Activated T-helper 1 cell treated with anti-CD3 and anti-CD28 coated beads, Interleukin-2, amount 50 U/mL, for 16 hours (primary cell): ENCODE data around the gene FMN2.

Experiments
- DNase-seq, 2 donors: peaks; one replicate each; pipeline ENCODE4 v3.0.0-alpha.2; 2020; ENCODE audit warnings: low read depth in 1 of 2, low spot score in 1 of 2

FMN2 gene

DNA sequence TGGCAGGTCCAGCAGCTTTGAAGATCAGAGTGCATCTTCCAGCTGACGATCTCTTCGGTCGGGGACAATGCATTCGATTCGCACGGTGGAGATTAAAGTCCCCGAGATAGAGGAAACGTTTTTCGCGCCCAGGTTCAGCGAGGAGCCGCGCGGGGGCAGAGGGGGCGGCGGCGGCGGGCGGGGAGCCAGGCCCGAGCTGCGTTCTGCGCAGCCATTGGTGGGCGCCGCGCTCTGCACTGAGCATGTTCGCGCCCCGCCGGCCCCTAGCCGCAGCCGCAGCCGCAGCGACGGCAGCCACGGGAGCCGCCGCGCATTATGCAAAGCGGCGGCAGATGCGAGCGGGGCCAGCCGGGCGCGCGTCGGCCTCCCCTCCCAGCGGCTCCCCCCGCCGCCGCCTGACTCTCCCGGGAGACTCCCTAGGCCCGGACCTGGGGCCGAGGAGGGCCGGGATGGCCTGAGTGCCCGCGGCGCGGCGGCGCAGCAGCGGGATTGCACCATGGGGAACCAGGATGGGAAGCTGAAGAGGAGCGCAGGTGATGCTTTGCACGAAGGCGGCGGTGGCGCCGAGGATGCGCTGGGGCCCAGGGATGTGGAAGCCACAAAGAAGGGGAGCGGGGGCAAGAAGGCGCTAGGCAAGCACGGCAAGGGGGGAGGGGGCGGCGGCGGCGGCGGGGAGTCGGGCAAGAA is at the start of gene FMN2:
FMN2 (plus strand) TSS at position 270 of the 687 bp plus-strand sequence; CDS start at position 497, 227 bp downstream.
- no peak for DNase-seq

DNA sequence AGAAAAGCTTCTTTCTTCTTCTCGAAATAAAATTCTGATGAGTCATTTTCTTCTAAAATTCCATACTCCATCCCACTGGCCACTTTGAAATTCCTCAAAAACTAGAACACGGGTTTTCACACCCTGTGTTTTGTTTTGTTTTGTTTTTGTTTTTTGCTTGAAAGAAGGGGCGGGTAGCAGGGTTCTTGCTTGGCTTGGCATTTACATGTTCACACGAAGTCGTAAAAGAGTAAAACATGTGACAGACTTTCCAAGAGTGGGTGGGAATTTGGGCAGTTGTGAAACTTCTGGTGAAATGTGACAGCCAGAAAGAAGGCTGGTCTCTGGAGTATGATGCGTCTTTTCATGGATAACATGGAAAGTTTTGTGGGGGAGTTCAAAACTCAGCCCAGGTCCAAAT is 47.1 kb upstream of the FMN2 start:
- DNase-seq, result no peak

DNA sequence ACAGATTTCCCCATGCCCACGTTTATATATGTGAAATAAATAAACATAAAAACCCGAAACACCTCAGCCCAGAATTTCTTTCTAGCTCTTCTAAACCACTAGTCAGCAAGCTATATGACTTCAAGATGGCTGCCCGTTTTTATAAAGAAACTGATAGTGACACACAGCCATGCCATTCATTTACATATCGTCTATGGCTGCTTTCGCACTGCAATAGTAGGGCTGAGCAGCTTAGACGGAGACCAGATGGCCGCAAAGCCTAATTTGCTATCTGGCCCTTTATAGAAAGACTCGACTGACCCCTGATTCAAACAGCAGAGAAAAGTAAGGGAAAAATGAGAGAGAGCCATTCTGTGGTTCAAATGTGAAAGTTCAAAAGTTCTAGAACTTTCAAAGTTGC is 45.7 kb upstream of the FMN2 start:
- no peak for DNase-seq

DNA sequence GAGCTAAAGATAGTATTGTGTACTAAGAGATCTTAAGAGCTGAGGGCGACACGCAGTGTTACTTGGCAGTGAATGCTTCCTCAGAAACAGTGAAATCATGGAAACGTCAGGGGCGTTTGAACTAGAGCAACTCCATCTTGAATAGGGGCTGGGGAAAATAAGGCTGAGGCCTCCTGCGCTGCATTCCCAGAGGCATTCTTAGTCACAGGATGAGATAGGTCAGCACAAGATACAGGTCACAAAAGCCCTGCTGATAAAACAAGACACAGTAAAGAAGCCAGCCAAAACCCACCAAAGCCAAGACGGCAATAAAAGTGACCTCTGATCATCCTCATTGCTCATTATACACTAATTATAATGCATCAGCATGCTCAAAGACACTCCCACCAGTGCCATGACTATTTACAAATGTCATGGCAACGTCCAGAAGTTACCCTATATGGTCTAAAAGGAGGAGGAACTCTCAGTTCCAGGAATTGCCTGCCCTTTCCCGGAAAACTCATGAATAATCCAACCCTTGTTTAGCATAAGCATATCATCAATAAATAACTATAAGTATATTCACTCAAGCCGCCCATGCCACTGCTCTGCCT is 37.5 kb upstream of the FMN2 start:
- DNase-seq, result no peak

DNA sequence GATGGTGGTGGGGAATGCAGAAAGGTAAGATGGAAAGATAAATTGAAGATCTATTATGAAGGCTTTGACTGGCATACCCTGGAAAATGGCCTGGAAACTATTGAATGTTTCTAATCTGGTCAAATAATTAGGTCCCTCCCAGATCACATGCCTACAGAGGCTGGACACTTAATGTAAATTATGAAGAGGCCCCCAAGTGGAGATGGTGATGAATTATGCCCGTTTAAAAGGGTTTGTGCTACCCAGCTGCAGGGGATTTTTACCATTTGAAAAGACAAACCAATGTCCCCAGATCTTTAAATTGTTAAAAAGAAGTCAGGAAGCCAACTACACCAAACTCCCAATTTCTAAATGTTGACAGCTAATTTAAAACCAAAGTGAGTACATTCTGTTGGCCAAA is 35.7 kb upstream of the FMN2 start:
- no peak for DNase-seq

DNA sequence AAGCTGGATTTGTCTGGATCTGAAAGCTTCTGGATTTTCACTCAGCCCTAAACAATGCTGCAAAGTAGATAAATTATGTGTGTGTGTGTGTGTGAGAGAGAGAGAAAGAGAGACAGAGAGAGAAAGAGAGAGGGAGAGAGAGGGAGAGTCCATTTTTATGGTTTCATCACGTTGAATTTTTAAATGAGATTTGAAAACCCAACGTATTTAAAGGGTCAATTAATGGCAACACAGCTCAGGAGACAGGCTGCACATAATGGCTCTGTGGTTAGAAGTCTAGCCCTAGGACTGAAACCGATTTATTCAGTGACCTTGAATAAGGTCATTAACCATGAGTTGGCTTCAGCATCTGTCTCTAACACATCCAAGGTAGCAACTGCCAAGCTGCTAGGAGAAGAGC is 35.3 kb upstream of the FMN2 start:
- no peak for DNase-seq

DNA sequence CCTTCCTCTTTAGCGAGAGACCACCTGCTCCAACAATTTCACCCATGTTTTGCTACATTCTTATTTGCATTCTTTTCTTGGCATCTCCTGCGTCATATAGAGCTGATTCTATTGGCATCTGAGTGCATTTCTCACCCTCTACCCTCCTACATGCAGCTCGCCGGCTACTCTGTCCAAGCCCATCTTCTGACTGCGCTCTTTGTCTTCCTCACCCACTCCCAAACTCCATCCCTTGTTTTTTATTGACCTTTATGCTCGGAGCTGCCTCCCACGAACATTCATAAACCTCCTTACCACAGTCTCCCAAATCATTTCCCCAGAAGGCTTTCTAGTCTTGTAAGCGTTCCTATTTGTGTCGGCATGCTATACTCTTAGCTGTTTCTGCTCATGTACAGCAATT is 33.6 kb upstream of the FMN2 start:
- no peak for DNase-seq

DNA sequence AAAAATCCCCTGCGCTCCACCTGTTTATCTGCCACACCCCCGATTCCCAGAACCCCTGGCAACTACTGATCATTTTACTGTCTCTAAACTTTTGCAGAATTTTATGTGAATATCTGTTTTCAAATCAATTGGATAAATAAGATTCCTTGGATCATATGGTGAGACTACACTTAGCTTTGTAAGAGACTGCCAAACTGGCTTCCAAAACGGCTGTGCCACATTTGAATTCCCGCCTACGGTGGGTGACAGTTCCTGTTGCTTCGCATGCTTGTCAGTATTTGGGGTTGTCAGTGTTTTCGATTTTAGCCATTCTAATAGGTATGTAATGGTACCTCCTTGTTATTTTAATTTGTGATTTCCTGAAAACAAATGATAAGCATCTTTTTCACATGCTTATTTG is 22.7 kb upstream of the FMN2 start:
- no peak for DNase-seq

DNA sequence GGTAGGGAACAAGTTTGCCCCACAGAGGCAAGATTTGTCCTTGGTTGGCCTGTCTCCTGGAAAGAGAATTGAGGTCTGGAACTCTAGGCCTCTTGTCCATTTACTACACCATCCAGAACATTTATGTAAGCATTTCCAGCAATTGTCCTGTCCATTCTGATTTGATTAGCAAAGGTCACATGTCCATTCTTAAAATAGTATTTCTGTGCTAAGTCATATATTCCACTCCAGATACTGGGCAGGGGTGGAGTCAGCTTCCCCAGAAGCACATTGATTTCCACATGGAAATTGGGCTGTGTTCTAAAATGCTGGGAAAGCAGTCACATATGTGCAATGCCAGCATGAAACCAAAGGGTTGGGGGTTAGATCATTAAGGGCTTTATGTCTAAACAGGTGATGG is 21.5 kb upstream of the FMN2 start:
- no peak for DNase-seq

DNA sequence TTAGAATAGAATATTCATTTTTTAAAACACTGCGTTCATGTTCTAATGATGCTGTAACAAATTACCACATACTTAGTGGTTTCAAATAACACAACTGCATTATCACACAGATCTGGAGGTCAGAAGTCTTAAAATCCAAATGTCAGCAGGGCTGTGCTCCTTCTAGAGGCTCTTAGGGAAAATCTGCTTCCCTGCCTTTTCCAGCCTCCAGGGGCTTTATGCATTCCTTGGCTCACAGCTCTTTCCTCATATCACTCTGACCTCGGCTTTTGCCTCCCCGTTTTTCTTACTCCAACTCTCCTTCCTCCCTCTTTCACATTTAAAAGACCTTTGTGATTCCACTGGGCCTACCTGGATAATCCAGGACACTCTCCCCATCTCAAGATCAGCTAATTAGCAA is 18.6 kb upstream of the FMN2 start:
- no peak for DNase-seq

DNA sequence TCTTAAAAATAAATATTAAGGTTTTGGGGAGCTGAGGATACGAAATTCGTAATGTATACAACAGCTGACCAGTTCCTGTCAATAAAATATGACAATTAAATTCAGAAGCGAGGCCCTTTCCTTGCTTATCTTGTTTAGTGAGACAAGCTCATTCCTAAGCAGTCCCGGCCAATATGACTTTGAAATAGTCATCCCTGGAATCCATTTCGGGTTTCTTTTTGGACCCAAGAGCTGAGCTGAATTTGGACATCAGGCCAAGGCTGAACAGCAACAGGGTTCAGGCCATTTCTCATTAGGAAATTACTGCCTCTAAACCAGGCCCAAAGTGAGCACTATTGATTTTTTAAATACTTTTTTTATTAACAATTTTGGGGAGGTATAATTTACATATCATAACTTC is 17.3 kb upstream of the FMN2 start:
- DNase-seq, result no peak

DNA sequence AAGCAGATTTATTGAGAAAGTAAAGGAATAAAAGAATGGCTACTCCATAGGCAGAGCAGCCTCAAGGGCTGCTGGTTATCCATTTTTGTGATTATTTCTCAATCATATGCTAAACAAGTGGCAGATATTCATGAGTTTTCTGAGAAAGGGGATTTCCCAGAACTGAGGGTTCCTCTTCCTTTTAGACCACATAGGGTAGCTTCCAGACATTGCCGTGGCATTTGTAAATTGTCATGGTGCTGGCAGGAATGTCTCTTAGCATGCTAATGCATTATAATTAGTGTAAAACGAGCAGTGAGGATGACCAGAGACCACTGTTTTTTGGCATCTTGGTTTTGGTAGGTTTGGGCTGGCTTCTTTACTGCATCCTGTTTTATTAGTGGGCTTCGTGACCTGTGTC is 16.8 kb upstream of the FMN2 start:
- DNase-seq, result no peak

DNA sequence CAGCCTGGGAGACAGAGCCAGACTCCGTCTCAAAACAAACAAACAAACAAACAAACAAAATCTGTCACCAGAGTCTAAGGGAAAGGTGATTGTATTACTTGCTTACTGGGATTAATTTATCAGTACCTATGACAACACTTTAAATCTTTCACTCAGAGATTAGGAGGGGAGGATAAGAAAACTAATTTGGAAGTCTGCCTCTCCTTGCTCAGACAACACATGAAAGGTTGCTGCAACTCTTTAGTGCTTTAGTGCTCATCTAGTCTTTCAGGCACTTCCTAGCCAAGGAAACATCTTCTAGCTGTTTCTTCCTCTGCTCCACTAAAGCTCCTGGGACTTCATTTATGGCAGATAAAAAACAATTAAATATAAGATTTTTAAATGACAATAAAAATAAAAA is 7.3 kb upstream of the FMN2 start:
- DNase-seq, result no peak

DNA sequence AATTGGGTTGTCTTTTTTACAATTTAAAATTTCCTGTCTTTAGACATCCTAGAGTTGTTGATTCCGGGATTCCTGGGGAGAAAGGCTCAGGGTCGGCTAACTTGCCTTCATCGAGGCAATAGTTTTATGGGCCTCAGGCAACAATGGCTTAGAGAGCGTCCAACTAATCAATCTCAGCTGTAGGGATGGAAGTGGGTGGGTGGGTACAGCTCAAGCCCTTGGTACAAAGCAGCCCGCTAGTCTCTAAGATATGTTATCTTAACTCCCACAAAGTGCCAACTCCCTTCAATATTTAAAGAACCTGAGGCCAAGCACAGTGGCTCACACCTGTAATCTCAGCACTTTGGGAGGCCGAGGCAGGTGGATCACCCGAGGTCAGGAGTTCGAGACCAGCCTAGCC is 6.9 kb upstream of the FMN2 start:
- DNase-seq, result no peak

DNA sequence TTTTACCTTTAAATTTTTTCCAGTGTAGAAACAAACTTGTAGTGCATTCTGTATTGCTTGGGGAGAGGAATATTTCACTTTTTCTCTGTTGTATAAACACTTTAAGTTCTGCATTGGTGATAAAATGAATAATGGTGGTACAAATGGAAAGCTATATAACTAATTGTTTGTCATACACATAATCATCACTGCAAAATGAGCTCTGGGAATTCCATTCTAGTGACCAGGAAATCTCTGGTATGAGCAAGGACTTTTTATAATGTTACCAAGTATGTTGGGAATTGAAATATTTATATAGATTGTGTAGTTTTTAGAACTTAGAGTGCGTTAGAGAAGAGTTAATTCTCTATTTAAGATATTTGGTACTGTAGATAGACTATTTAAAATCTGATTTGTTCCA is 5.0 kb upstream of the FMN2 start:
- DNase-seq, result no peak

DNA sequence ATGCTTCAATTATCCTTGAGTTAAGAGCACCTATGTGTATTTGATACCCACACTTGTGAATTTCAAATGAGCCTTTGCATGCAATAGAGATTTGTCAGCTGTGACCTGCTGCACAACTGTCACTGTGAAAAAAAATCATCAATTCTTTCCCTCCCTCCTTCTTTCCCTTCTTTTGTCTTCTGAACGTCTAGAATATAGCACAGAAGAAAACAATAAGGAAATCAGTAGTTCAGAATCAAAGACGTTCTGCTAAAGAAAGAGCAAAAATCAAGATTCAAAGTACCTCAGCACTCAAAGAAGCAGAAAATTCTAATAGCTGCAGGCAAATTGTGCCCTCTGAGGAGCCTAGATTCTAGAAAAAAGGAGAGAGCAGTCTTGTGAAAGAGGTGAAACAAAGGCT is 1.7 kb upstream of the FMN2 start:
- DNase-seq, result no peak

DNA sequence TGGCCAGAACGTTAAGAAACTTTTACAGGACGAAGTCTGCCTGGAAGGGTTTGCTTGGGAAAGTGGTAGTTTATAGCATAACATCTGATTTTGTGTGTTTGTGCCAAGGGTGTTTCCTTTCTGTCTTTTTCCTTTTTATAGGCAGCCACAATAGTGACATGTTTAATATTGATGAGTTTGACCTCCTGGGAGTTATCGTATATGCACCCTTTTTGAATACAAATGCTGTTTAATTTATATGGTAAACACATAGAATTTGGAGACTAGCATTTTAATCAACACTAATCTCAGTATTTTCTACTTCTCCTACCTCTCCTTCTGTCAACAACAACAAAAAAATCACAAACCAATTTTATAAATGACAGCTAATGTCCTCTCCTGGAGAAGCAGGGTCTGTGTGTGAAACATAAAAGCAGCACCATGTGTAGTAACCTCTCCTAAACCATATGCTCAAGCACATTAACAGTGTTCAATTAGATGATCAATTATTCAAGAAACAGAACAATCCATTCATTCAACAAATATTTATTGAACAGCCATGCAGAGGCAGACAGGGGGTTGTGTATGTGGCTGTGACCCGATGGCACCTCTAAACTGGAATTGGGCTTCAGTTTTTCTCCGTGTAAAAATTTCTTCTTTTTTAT is 604 bp upstream of the FMN2 start:
- no peak for DNase-seq

DNA sequence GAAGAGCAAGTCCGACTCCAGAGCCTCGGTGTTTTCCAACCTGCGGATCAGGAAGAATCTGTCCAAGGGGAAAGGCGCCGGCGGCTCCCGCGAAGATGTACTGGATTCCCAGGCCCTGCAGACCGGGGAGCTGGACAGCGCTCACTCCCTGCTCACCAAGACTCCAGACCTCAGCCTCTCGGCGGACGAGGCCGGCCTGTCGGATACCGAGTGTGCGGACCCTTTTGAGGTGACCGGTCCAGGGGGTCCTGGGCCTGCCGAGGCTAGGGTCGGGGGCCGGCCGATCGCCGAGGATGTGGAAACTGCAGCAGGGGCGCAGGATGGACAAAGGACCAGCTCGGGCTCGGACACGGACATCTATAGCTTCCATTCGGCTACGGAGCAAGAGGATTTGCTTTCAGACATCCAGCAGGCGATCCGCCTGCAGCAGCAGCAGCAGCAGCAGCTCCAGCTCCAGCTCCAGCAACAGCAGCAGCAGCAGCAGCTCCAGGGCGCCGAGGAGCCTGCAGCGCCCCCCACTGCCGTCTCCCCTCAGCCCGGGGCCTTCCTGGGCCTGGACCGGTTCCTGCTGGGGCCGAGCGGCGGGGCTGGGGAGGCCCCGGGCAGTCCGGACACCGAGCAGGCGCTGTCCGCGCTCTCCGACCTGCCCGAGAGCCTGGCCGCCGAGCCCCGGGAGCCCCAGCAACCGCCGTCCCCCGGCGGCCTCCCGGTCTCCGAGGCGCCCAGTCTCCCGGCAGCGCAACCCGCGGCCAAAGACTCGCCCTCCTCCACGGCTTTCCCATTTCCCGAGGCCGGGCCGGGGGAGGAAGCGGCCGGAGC is 827 bp downstream of the FMN2 start:
- no peak for DNase-seq

DNA sequence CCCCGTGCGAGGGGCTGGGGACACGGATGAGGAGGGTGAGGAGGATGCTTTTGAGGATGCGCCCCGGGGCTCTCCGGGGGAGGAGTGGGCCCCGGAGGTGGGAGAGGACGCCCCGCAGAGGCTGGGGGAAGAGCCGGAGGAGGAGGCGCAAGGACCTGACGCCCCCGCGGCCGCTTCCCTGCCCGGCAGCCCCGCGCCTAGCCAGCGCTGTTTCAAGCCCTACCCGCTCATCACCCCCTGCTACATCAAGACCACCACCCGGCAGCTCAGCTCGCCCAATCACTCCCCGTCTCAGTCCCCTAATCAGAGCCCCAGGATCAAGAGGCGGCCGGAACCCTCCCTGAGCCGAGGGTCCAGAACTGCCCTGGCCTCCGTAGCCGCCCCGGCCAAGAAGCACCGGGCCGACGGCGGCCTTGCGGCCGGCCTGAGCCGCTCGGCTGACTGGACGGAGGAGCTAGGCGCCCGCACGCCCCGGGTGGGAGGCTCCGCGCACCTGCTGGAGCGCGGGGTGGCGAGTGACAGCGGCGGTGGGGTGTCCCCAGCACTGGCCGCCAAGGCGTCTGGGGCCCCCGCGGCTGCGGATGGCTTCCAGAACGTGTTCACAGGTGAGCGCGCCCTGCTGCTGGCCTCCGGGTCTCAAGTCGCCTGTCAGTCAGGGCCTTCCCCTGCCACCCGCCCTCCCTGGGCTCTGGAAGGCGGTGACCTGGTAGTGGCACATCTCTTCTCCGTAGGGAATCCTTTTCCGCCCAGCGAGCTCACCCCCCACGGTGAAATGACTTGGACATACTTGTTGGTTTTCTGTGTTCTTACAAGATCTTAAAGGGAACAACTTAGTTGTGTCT is 1.7 kb downstream of the FMN2 start:
- DNase-seq, result no peak

DNA sequence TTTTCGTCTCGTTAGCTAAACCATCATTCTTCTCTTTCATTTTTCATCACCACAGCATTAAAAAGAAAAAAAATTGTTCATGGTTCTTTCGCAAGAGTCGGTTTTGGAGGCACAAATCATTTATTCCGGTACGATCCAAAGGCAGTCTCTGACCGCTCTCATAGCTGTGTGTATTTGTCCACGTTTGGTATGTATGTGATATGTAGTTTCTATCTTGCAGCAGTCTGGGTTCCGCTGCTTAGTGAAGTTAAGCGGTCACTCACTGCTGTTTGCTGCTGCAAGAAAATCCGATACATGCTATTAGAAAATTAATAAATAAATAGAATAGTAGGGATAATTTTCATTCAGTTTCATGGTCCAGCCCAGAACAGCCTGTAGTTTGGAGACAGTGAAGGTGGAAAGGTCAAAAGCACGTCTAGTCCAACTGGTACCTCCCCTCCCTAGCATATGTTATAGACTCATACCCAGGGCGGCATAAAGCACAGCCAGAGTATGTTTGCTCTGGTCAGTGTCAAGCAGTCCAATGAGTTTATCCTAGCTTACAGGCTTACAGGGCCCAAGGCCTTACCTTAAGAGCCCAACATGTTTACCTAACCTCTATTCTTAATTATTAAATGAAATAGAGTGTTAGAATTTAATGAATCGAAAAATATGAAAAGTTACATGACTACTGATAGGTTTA is 2.5 kb downstream of the FMN2 start:
- no peak for DNase-seq

DNA sequence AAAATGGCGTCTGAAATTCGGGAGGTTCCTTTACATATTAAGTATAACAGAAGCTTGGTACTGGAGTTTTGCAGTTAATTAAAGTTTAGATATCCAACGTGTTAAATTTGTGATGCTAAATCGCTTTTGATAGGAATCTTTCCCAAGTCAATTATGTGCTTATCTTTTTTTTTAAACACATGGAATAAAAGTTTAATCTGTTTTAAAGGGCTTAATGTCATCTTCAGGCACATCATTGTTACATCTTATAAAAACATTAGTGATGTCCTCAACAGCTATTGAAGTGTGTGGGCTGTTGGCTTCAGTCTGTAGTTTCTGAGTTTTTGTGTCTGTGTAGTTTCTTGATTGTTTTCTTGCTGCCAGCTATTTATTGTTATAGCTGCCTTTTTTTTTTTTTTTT is 5.3 kb downstream of the FMN2 start:
- DNase-seq, result no peak
